Measurements from ENCODE around the gene RANBP10.

RANBP10 gene

GRCh38 chr16:67825906-67826305 is 19.5 kb upstream of the RANBP10 start:
- FAIRE-seq = no peak

GRCh38 chr16:67825119-67825518 is 18.8 kb upstream of the RANBP10 start:
- no peak for FAIRE-seq

GRCh38 chr16:67822511-67822910 is 16.2 kb upstream of the RANBP10 start:
- no peak for FAIRE-seq

GRCh38 chr16:67820608-67821259 is 14.4 kb upstream of the RANBP10 start:
- no peak for FAIRE-seq

- no peak for FAIRE-seq
Observed at GRCh38 chr16:67814567-67814966, 8.2 kb upstream of the RANBP10 start.

- FAIRE-seq = no peak
Observed at GRCh38 chr16:67811899-67812298, 5.5 kb upstream of the RANBP10 start.

DNA sequence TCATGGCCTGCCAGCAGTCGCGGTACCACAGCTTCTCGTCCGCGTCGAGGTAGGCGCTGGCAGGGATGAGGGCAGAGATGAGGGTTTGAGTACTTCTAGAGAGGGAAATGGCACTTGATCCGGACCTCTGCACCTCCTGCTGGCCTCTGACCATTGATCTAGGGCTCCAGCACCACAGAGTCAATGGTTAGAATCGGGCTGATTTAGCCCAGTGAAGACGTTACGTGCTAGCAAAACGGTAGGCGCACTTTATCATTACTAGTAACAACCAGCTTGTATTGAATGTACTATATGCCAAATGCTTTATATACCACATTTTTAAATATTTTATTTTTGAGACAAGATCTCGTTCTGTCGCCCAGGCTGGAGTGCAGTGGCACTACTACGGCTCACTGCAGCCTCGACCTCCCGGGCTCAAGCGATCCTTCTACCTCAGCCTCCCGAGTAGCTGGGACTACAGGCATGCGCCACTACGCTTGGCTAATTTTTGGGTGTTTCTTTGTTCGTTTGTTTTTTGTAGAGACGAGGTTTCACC is 855 bp upstream of the RANBP10 start:
- no peak for FAIRE-seq

GRCh38 chr16:67805718-67806427 is 487 bp downstream of the RANBP10 start:
- FAIRE-seq = no peak

DNA sequence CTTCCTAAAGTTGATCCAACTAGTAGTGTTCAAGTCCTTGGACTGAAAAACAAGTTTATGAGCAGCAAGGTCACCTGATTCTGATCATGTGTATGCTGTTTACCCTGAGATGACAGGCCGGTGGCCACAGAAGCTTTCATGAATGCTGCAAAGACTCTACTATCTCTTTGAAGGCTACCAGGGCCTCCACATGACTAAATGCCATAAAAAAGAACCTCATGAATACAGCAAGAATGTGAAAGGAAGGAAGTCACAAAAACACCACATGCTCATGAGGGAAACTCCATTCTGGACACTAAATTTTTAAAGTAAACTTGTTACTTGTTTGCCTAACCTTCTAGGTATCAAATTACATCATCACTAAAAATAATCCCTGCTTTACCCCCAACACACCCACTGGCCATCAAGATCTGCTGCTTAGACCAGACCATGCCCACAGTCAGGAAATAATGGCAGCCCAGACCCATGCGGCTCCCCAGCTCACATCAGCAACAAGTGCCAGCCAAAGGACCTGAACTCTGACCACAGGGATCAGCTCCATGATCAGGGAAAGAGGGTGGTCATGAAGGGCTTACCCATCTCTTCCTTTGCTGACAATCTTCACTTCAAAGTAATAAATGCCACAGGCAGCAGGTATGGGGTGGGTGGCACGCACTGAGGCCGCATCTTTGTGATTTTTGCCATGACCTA is 1.4 kb downstream of the RANBP10 start:
- no peak for FAIRE-seq

DNA sequence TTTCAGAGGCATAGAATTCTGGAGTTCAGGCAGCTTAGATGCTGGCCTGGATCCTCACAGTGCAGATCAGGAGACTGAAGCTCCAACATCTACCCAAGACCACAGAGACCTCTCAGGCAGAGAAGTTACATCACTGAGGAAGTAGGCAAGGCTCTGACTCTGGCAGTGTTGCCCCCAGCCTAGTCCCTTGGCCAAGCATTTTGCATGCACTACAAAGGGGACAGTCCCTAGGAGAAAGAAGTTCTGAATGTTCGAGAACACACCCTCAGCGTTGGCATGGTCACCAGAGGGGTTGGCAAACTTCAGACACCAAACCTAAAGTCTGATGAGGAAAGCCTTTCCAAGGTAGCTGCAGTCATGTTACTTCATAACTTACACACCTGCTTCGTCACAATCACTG is 2.5 kb downstream of the RANBP10 start:
- FAIRE-seq = no peak

DNA sequence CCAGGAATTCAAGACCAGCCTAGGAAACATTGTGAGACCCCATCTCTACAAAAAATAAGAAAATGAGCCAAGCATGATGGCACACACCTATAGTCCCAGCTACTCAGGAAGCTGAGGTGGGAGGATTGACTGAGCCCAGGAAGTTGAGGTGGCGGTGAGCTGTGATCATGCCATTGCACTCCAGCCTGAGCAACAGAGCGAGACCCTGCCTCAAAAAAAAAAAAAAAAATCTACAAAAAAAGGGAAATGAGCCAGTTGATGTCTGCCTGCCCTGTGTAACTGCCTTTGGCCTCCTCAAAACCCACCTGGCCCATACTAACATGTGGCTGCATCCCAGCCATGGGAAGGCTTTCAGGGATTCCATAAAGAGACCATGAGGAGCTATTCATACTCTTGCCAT is 4.5 kb downstream of the RANBP10 start:
- no peak for FAIRE-seq

- FAIRE-seq = no peak
Observed at GRCh38 chr16:67801241-67801640, 5.1 kb downstream of the RANBP10 start.

GRCh38 chr16:67800338-67800926 is 5.9 kb downstream of the RANBP10 start:
- no peak for FAIRE-seq

DNA sequence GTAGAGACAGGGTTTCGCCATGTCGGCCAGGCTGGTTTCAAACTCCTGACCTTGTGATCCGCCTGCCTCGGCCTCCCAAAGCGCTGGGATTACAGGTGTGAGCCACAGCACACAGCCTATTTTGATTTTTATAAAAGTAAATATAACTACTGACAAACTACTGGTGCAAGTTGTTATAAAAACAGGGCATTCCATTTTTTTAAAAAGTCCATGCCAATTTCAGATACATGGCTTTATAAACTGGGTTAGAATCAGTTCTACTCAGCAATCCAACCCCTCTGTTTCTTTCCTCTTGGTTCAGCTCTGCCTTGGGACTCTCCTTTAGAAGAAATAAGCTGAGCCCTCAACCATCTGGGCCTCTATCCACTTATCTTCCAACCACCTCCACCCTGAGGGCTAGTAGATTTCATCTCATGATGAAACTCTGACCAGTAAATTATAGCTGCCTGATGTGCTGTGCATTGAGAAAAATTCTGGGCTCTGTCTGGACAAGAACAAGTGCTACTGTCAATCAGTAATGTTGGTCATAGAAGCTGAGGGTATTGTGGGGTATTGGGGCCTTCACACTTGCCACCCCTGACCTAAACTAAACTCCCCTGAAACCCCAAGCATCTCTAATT is 10.2 kb downstream of the RANBP10 start:
- FAIRE-seq = no peak

DNA sequence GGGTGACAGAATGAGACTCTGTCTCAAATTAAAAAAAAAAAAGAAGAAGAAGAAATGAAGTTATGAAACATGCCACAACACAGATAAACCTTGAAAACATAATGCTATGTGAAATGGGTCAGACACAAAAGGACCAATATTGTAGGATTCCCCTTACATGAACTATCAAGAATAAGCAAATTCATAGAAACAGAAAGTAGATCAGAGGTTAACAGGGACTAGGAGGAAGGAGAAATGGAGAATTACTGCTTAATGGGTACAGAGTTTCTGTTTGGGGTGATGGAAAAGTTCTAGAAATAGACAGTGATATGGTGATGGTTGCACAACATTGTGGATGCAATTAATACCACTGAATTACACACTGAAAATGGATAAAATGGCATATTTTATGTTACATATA is 16.3 kb downstream of the RANBP10 start:
- no peak for FAIRE-seq

DNA sequence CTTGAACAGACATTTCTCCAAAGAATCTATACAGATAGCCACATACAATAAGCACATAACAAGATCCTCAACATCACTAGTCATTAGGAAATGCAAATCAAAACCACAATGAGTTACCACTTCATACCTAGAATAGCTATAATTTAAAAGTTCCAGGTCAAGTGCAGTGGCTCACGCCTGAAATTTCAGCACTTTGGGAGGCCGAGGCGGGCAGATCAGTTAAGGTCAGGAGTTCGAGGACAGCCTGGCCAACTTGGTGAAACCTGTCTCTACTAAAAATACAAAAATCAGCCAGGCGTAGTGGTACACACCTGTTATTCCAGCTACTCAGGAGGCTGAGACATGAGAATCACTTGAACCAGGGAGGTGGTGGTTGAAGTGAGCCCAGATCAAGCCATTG is 19.9 kb downstream of the RANBP10 start:
- FAIRE-seq = no peak

- no peak for FAIRE-seq
Observed at GRCh38 chr16:67783353-67783725, 23.0 kb downstream of the RANBP10 start.

GRCh38 chr16:67782567-67783352 is 23.6 kb downstream of the RANBP10 start:
- FAIRE-seq = no peak

DNA sequence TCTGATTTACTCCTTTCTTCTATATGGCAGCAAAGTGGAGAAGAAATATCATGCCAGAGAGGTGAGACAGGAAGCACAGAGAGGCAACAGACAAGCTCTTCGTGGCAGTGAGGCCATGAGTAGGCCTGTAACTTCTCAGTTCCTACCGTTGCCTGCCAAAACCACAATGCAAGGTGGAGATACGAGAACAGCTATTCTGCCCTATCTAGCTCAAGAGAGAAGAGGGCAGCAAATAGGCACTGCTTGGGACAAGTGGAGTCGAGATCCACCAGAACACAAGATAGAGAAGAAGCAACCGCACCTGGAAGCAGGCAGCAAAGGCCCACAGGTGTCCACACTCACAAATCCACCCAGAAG is 24.8 kb downstream of the RANBP10 start:
- no peak for FAIRE-seq

DNA sequence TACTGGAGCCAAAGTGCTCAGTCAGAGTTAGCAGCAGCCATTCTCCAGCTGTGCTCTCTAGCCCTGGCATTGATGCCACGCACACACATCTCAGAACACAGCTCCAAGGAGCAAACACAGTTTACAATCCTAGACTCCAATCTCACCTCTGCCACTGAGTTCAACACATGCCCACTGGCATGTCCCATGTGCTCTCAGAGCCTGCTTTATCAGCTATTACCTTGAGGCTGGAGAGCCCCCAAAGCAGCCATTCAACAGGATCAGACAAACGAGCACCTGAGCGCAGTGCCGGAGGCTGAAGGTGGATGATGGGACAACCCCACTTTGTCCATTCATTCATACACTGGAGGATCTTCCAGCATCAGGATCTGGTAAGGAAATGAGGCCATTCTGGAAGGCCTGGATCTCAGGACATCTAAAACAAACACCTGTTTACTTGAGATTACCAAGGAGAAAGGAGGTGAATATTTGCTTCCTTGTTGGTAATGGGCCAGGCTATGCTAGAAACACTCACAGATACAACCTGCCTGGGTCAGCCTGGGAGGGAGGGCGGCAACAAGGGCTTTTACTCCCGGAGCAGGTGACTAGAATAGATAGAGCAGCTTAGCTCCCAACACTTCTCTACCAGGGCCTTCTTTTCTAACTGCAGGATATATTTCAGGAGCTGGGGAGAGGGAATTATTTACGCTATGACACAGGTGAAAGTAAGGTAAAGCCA is 25.4 kb downstream of the RANBP10 start:
- FAIRE-seq = no peak

DNA sequence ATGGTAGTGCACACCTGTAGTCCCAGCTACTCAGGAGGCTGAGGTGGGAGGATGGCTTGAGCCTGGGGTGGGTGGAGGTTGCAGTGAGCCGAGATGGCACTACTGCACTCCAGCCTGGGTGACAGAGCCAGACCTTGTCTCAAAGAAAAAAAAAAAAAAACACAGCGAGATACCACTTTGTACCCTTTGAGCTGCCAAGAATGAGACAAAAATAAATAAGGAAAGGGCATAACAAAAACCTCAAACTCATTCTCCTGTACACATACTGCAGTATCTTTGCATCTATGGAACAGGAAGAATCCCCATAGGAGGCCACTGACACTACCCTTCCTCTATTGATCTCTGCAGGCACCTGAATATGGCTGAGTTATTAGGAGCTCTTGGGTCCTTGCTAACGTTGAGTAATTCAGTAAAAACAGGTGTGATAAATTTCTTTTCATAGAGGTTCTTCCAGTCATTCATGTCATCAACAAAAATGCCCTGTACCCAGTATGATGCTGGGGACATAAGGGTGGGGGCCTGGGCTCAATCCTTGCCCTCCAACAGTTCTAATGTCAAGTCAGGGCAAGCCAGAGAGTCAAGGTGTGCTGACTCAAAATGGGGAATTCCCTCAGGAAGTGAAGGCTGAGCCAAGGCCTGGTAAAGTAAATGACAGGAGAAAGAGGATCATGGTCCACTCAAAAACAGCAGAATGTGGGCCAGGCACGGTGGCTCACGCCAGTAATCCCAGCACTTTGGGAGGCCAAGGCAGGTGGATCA is 26.9 kb downstream of the RANBP10 start:
- FAIRE-seq = no peak
